Nucleus accumbens (tissue), 56 donors: ENCODE measurements around the gene PPP1R1C.

Experiments used
- DNase-seq, 56 donors: peaks; one replicate each; lab custom pipeline; 2025; lab: John Stamatoyannopoulos, UW

Gene PPP1R1C

GRCh38 chr2:181970160-181970794 is 15.4 kb upstream of the PPP1R1C start:
- no peak for DNase-seq

- no peak for DNase-seq
These were observed 14.6 kb upstream of the PPP1R1C start for GRCh38 chr2:181971032-181971431.

- peak in 1 of 56 donors; percentile 8 for DNase-seq
These were observed 13.1 kb upstream of the PPP1R1C start for GRCh38 chr2:181972431-181973170.

- no peak for DNase-seq
These were observed 12.4 kb upstream of the PPP1R1C start for GRCh38 chr2:181973171-181973783.

GRCh38 chr2:181977661-181978350 is 7.8 kb upstream of the PPP1R1C start:
- no peak for DNase-seq

- DNase-seq, result no peak
These were observed 7.1 kb upstream of the PPP1R1C start for GRCh38 chr2:181978351-181979150.

GRCh38 chr2:181984060-181984459 is 1.6 kb upstream of the PPP1R1C start:
- no peak for DNase-seq

GRCh38 chr2:181984814-181985631 is 630 bp upstream of the PPP1R1C start:
- DNase-seq, result no peak

- DNase-seq, result no peak
These were observed 2.7 kb downstream of the PPP1R1C start for GRCh38 chr2:181988154-181988924.

GRCh38 chr2:181989099-181989498 is 3.4 kb downstream of the PPP1R1C start:
- DNase-seq, result no peak

GRCh38 chr2:181991171-181991885 is 5.7 kb downstream of the PPP1R1C start:
- no peak for DNase-seq

- DNase-seq, result no peak
These were observed 7.1 kb downstream of the PPP1R1C start for GRCh38 chr2:181992776-181993175.

GRCh38 chr2:181995289-181995688 is 9.6 kb downstream of the PPP1R1C start:
- DNase-seq, result no peak

GRCh38 chr2:181998041-181998835 is 12.6 kb downstream of the PPP1R1C start:
- DNase-seq, result no peak

- no peak for DNase-seq
These were observed 13.4 kb downstream of the PPP1R1C start for GRCh38 chr2:181998891-181999654.

- DNase-seq, result no peak
These were observed 14.3 kb downstream of the PPP1R1C start for GRCh38 chr2:181999911-182000310.
